Loucy (cell line): Measurements from ENCODE around the gene LONP1.
"Not testable (repeated sequence)": the region's sequence is repeated elsewhere in the genome, so short reads cannot be mapped to it uniquely, and the experiment has no call there.

Experiments
- H2AFZ ChIP-seq: fragments of 200-600 bp; sonication (generic); 2 replicates; pipeline ENCODE4 v1.6.0; 2016; ENCODE audit warnings: antibody characterized with exemption, mild to moderate bottlenecking, low read length, moderate library complexity
- H3F3A ChIP-seq: fragments of 200-600 bp; 2 replicates; pipeline ENCODE4 v1.6.0; 2016; ENCODE audit warnings: antibody characterized with exemption, low read depth, mild to moderate bottlenecking
- H3K27me3 ChIP-seq: fragments of 200-600 bp; sonication (generic); 2 replicates; pipeline ENCODE4 v1.6.1; 2014; ENCODE audit warnings: low read length, mild to moderate bottlenecking; ENCODE audit not compliant: insufficient read depth, poor library complexity, severe bottlenecking
- H3K36me3 ChIP-seq: fragments of 200-600 bp; sonication (generic); 2 replicates; pipeline ENCODE4 v1.6.1; 2016; ENCODE audit warnings: low read length; ENCODE audit not compliant: insufficient read depth
- H3K4me1 ChIP-seq: fragments of 200-600 bp; sonication (generic); 2 replicates; pipeline ENCODE4 v1.5.1; 2014; ENCODE audit warnings: low read length, mild to moderate bottlenecking; ENCODE audit not compliant: insufficient read depth, poor library complexity, severe bottlenecking
- H3K4me2 ChIP-seq: fragments of 200-600 bp; sonication (generic); 2 replicates; pipeline ENCODE4 v1.6.0; 2014; ENCODE audit warnings: antibody characterized with exemption, low read length, low read depth, mild to moderate bottlenecking; ENCODE audit not compliant: poor library complexity, severe bottlenecking
- H3K4me3 ChIP-seq: fragments of 200-600 bp; sonication (generic); 2 replicates; pipeline ENCODE4 v1.5.1; 2014; ENCODE audit warnings: low read length, mild to moderate bottlenecking, mixed read lengths; ENCODE audit not compliant: poor library complexity, severe bottlenecking
- H3K79me2 ChIP-seq: fragments of 200-600 bp; sonication (generic); 2 replicates; pipeline ENCODE4 v1.6.1; 2014; ENCODE audit warnings: low read length; ENCODE audit not compliant: insufficient read depth
- H3K9ac ChIP-seq: fragments of 200-600 bp; sonication (generic); 2 replicates; pipeline ENCODE4 v1.6.0; 2014; ENCODE audit warnings: mild to moderate bottlenecking, low read depth, low read length, moderate library complexity; ENCODE audit not compliant: poor library complexity, severe bottlenecking
- H3K9me2 ChIP-seq: fragments of 200-600 bp; sonication (generic); replicated peaks from 2 replicates; pipeline ENCODE4 v1.6.1; 2016; ENCODE audit warnings: low read depth, low read length, mixed read lengths
- H3K9me3 ChIP-seq: fragments of 200-600 bp; sonication (generic); 2 replicates; pipeline ENCODE4 v1.6.1; 2014; ENCODE audit warnings: mild to moderate bottlenecking, antibody characterized with exemption, low read length, low read depth; ENCODE audit not compliant: insufficient read depth
- H4K20me1 ChIP-seq: fragments of 200-600 bp; sonication (generic); 2 replicates; pipeline ENCODE4 v1.6.0; 2014; ENCODE audit warnings: antibody characterized with exemption, low read length, mild to moderate bottlenecking; ENCODE audit not compliant: insufficient read depth, poor library complexity, severe bottlenecking
- CTCF ChIP-seq: fragments of 200-600 bp; sonication (generic); conservative IDR thresholded peaks from 2 replicates; pipeline ENCODE4 v1.5.1; 2014; ENCODE audit warnings: mild to moderate bottlenecking, antibody characterized with exemption, low read length
- EZH2phosphoT487 ChIP-seq: fragments of 200-600 bp; IDR thresholded peaks from 2 replicates; pipeline ENCODE4 v1.6.1; 2018; ENCODE audit warnings: antibody characterized with exemption, mild to moderate bottlenecking, moderate library complexity, borderline replicate concordance

LONP1 gene

GRCh38 chr19:5749505-5749904 lies 29.6 kb upstream of the LONP1 start:
- Histone ChIP-seq H3K4me2 (no peak overlapping the region), H3K4me1 (no peaks in the 10 kb centered on the region), H4K20me1 (no peaks in the 10 kb centered on the region), H3K27me3 (no peaks in the 10 kb centered on the region), H3K36me3 (no peaks in the 10 kb centered on the region), H3K79me2 (no peaks in the 10 kb centered on the region), H3K9ac (no peak overlapping the region), H3K4me3 (no peak overlapping the region), H3K9me2 (no peaks in the 10 kb centered on the region), H3K9me3 (no peaks in the 10 kb centered on the region), H2AFZ (no peak overlapping the region), H3F3A (no peaks in the 10 kb centered on the region)
- TF ChIP-seq EZH2phosphoT487, result no peak
- TF ChIP-seq CTCF, result no peak

- H3K4me1 ChIP-seq, H3K36me3 ChIP-seq, H3K27me3 ChIP-seq, H3K79me2 ChIP-seq, H3K4me3 ChIP-seq, H3K9me3 ChIP-seq, H4K20me1 ChIP-seq, H3F3A ChIP-seq, H3K9me2 ChIP-seq, H3K4me2 ChIP-seq, H2AFZ ChIP-seq, H3K9ac ChIP-seq: not testable (repeated sequence)
Observed at GRCh38 chr19:5748920-5749319, 29.0 kb upstream of the LONP1 start.

GRCh38 chr19:5744999-5745398 lies 25.1 kb upstream of the LONP1 start:
- H3K9me2 ChIP-seq, H3K4me3 ChIP-seq, H2AFZ ChIP-seq, H3K36me3 ChIP-seq, H3K4me1 ChIP-seq, H3K9me3 ChIP-seq, H3K4me2 ChIP-seq, H3K27me3 ChIP-seq, H3F3A ChIP-seq, H3K9ac ChIP-seq, H3K79me2 ChIP-seq, H4K20me1 ChIP-seq: not testable (repeated sequence)

- Histone ChIP-seq H3K4me2 (no peak overlapping the region), H3K4me1 (no peaks in the 10 kb centered on the region), H3K4me3 (no peak overlapping the region), H3K9me3 (no peaks in the 10 kb centered on the region), H3K27me3 (no peaks in the 10 kb centered on the region), H2AFZ (no peak overlapping the region), H3K9ac (no peak overlapping the region), H3K36me3 (no peaks in the 10 kb centered on the region), H3K79me2 (no peaks in the 10 kb centered on the region), H4K20me1 (no peaks in the 10 kb centered on the region), H3F3A (no peaks in the 10 kb centered on the region), H3K9me2 (no peaks in the 10 kb centered on the region)
- no peak for TF ChIP-seq CTCF
- TF ChIP-seq EZH2phosphoT487, result no peak
Observed at GRCh38 chr19:5743630-5744029, 23.7 kb upstream of the LONP1 start.
